Measurements from ENCODE around the gene MAGEB3. TPM values are rescaled to one million over a fixed set of nuclear protein-coding genes. Genes with fewer than 3 reads are reported as not detected.

MAGEB3 gene
- total RNA-seq, 1 donor from 2014 or later, result not detected

- DNase-seq (ENCODE audit: low read depth), result no peak
Observed at GRCh38 chrX:30278365-30278764, 47.9 kb downstream of the MAGEB3 start.

GRCh38 chrX:30280428-30280827 lies 50.0 kb downstream of the MAGEB3 start:
- no peak for DNase-seq (ENCODE audit: low read depth)

- no peak for DNase-seq (ENCODE audit: low read depth)
Observed at GRCh38 chrX:30282527-30282926, 52.1 kb downstream of the MAGEB3 start.

GRCh38 chrX:30283456-30284200 lies 53.2 kb downstream of the MAGEB3 start:
- DNase-seq (ENCODE audit: low read depth), result peak; percentile 77

Other genes with a start within 250 kb of the MAGEB3 start
- gene MAGEB2, start 15.1 kb upstream of the MAGEB3 start, total RNA-seq, result not detected in 2 replicates
- gene MAGEB4, start 11.3 kb downstream of the MAGEB3 start, total RNA-seq, result not detected in 2 replicates
- gene MAGEB1, start 16.5 kb downstream of the MAGEB3 start, total RNA-seq, result not detected in 2 replicates
- 0.42 TPM in 1 of 2 replicates, not detected in the other for gene NR0B1, start 78.7 kb downstream of the MAGEB3 start, total RNA-seq